ENCODE results near the gene ASB1.
"Not testable (repeated sequence)": the region's sequence is repeated elsewhere in the genome, so short reads cannot be mapped to it uniquely, and the experiment has no call there.

The ASB1 gene

GRCh38 chr2:238404406-238405216, 22.1 kb upstream of the ASB1 start:
- peak; percentile 37 for DNase-seq

DNA sequence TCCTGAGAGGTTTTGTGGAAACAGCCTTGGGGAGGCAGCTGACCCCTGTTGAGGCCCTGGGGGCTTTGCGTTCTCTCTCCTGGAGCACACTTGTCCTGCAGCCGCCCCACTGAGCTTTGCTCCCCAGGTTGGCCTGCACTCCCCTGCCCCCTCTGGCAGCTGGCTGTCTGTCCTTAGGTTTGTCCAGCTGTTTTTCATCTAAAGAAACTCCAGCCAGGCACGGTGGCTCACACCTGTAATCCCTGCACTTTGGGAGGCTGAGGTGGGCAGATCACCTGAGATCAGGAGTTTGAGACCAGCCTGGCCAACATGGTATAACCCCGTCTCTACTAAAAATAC, 21.5 kb upstream of the ASB1 start:
- not testable (repeated sequence) for DNase-seq

DNA sequence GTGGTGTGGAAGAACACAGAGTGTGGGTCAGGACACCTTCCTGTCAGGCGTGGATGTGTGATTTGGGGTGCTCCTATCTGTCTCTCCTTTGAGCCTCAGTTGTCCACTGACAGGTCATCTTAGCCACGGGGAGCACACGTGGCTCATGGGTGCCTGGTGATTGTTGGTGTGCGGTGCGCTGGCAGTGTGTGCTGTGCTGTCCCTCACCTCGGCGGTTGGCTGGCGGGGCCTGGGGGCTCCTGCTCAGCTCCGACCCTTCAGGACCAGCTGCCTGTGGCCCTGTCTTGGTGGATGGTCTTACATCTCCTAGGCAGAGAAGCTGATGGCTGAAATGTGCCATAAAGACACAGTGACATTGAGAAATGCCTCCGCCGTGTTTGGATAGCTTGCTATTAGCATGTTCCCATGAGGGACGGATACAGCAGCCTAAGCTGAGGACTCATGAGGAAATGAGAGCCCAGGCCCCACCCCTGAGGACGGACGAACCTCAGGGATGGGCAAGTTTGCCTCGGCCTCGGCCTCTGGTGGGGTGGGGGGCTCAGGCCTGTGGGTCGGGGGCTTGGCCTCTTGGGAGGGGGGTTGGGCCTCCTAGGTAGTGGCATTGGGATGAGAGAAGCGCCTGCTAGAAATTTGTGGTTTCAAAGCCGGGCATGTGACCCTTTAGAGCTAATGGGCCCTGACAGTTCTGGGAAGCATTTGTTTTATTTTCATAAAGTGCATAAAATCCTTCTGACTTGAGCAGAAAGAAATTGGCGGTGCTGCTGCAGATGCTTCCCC, 20.3 kb upstream of the ASB1 start:
- no peak for DNase-seq

DNA sequence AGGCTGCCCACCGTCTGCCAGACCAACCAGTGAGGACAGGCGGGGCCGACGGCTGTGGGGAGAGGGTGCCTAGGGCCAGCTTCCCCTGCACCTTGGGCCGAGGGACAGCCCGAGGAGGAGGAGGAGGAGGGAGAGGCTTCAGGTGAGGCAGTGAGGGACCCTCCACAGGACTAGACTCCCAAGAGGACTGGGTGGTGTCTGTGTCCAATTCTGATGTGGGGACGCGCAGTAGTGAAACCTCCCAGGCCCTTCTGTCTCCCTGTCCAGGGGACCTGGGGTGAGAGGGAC, 19.8 kb upstream of the ASB1 start:
- DNase-seq = no peak

- DNase-seq = no peak
These were observed 19.2 kb upstream of the ASB1 start for GRCh38 chr2:238407566-238407965.

DNA sequence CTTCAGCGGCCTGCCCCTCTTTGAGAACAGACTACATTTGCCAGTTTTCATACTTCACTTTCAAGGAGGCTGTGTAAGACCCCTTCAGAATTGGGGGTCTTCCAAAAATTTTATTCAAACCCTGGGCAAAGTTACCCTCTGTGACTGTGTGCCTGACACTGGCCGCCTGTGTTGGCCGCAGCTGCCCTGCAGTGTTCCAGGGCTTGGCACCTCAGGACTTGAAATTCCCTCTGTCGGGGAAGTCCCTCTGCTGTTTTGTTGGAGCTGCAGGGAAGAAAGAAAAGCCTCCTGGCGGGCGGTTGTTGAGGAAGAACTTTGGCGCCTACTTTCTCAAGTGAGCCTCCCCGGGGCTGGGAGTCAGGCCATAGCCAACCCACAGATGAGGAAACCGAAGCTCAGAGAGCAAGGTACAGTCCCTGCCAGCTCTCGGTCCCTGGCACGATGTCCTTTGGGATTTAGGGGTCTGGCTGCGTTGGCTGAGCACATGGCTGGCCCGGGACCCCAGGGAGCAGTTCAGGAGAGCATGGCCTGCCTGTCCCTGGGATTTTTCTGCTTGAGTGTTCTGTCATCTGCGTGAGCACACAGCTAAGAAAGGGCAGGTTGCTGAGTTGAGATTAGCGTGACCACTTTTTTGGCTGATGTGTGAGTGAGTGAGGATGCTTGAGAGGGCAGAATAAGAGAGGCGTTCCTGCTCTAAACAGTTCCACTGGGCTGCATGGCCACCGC, 17.9 kb upstream of the ASB1 start:
- DNase-seq = no peak

DNA sequence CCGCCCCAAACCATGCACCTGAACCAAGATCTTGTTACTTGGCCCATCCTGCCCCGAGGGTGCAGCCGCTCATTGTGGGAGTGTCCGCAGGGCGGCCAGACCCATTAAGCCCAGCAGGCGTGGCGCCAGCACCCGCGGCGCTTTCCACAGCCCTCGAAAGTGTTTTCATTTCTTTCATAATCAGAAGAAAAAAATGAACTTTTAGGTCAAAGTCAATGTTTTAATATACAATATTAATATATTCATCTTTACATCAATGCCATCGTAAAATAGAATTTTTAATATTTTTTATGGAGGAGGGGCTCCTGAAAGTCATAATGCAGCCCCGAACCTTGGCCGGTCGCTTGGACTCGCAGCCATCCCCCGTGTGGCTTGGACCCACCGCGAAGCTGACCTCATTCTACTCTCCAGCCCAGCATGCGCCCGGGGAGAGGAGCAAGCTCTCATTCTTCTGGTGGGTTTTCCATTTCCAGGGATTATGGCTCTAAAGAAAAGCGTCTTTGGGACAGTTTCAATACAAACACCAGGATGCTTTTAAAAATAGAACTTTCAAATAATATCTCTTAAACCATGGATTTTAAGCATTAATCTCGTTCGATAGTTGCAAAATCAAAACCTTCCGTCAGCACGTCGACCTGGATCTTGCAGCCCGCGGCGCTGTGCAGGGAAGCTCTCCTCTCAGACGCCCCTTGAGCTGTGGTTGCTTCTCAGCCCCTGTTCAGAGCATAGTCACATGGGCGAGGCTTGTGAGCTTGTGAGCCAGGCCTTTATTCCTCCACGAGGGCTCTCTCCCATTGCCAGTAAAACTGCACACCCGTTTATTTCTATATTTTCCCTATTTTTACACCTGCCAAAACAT, 17.2 kb upstream of the ASB1 start:
- no peak for DNase-seq

DNA sequence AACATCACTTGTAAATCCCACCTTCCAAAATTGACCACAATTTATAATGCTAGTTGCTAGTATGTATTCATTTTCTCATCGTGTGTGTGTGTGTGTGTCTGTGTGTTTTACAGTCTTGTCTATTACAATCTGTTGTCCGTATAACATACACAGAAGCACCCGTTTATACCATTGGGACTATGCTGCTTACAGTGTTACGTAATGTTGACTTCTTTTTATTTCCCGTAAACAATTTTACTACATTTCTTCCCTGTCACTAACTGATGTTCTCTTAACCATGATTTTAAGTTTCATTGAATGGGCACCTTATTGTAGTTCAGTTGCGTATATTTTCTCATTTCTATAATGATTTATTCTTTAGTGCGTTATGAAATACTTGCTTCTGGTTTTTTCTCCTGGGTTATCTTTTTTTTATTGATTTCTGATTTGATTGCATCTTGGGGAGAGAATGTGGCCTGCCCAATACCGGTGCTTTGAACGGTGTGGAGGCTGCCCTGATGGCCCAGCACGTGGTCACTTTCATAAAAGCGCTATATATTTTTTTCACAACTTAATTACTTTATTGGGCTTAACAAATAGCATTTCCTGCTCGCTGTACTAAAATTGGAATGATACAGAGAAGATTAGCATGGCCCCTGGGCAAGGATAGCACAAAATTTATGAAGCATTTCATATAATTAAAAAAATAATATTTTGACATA, 14.5 kb upstream of the ASB1 start:
- no peak for DNase-seq

- DNase-seq = no peak
These were observed 13.4 kb upstream of the ASB1 start for GRCh38 chr2:238413368-238413767.

DNA sequence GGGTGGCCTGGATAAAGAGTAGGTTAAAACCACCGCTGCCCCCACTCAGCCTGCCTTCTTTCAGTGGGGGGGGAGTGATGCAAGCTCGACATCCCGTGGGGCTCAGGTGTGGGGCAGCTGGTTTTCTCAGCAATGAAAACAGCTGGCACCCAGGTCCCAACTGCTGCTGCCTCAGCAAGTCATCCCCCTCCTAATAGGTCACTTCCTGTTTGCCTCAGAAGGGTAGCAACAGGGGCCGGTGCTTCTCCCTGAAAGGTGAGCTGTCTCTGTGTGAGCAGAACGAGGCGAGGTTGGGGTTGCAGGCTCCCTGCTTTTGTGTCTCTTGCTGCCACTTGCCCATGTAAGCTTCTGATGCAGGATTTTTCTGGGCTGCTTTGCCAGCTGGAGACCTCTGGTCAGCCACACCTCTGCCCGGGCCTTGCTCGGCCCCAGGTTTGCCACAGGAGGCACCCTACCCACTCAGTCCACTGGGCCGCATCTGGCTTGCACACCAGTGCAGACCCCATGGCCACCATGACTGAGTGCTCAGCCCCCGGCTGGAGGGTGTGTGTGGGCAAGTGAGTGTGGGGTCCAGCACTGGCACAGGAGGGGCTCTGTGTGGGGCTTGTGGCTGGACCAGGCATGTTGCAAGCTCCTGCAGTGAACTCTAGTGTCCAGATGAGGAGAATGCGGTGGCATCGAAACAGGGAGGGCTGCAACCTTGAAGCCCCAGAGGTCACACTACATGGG, 11.5 kb upstream of the ASB1 start:
- peak; percentile 54 for DNase-seq

GRCh38 chr2:238415893-238416292, 10.8 kb upstream of the ASB1 start:
- DNase-seq = no peak

GRCh38 chr2:238418196-238418998, 8.3 kb upstream of the ASB1 start:
- peak; percentile 68 for DNase-seq

- no peak for DNase-seq
These were observed 7.7 kb upstream of the ASB1 start for GRCh38 chr2:238418999-238419546.

DNA sequence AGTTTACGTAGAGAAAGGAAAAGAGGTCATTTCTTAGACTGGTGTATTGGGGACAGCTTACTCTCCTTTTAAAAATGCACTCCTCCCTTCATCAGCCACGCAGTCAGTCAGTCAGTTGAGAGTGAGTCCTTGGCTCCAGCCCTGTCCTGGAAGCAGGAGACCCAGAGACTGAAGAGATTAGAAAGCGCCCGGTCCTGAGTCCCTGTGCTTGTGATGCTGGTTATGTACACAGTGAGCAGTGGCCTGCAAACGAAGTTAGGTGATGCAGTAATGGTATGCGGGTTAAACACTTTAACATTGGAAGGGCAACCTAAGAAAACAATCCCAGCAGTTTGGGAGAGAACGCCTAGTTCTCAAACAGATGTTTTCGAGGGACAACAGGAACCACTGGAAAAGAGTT, 6.3 kb upstream of the ASB1 start:
- DNase-seq = no peak

DNA sequence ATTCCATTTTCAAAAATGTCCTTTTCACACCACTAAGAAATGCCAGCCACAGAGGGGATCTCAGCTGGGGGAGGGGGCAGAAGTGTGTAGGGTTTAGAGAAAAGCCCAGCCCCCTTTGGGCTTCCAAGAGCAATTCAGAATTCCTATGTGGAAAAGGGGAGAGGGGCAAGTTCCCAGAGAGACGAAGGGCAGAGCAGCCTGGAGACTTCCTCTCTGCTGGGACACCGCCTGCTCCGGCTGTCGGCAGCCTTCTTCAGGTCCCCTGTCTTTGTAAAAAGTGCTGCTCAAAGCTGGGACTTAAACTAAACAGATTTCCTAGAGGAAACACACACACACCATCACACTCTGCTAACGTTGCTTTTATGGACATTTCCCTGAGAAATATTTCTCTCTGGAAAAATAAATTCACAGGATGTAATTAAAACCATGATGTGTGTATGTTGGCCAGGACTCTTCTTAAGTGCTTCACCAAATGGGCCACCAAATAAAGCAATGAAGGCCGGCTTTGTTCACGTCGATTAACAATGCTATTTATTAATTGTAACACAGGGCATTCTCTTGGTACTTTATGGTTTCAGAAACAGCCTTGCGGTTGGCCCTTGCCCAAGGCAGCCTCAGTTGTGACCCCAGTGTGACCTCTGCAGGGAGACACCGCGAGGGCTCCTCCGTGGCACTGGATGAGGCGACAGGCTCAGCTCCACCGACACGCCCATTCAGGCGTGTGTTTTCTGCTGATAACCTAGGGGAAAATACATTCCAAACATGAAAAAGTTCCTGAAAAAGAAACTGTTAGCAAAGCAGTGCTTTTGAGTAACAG, 5.6 kb upstream of the ASB1 start:
- DNase-seq = no peak

DNA sequence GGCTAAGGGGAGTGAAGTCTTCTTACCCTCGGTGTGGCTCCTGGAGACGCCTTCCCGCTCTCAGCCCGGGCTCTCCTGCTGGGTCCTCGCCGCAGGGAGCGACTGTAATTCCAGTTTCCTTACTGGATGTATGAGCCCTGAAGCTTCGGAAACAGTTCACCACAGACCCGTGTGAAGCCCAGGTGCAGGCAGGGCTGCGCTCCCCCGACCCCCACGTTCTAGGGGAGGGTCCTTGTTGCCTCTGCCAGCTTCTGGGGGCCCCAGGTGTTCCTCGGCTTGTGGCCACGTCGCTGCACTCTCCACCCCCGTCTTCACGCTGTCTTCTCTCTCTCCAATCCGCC, 5.1 kb upstream of the ASB1 start:
- DNase-seq = no peak

- no peak for DNase-seq
These were observed 4.4 kb upstream of the ASB1 start for GRCh38 chr2:238422285-238422684.

DNA sequence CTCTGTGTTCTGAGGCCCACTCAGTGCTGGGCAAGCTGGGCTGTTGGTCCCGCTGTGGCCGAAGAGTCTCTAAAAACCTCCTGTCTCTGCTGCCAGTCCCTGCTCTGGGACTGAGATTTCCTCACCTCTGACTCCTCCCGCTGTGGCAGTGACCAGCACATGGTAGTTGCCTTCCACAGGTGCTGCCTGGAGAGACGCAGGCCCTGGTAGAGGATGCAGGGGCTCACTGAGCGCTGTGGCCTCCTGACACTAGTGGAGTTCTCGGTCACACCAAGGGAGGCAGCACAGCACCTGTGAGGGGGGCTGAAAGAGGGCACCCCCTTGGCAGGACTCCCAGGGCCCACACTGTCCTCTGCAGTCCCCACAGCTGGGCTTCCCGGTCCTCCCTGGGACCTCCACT, 3.8 kb upstream of the ASB1 start:
- DNase-seq = no peak

DNA sequence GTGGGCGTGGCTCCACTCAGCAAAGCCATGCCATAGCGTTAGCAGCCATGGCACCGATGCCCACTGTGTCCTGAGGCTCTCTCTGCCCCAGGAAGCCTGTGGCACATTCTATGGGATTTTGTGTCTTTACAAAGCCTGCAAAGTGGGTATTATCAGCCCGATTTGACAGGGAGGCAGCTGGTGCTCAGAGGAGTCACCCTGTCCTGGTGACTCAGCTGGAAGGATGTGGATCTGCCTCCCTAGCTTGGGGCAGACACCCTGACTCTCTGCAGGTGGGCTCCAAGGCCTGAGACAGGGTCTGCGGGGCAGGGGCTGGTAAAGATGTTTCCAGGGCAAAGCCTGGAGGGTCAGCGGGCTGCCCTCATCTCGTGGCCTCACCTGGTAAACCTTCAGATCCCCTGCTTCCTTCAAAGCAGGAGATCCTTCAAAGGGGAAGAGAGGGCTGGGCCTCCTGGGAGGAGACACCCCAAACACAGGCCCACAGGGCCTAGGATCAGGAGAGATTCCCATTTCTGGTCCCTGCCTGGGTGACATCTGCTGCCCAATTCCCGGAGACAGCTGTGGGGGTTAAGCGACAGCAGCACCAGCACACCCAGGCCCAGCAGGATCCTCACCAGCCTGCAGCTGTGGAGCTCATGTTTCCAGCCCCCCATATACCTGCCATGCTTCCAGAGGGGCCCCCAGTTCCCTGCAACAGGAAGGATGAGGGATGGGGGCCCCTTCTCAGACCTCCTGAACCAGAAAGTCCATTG, 3.0 kb upstream of the ASB1 start:
- DNase-seq = no peak
